Activated naive CD4-positive, alpha-beta T cell treated with Interleukin-2 at 50 U/mL for 16 hours (primary cell): ENCODE results near the gene CTNNA2.

ENCODE experiments used
- DNase-seq: peaks from one replicate; pipeline ENCODE4 v3.0.0-alpha.2; 2020

Gene CTNNA2

DNA sequence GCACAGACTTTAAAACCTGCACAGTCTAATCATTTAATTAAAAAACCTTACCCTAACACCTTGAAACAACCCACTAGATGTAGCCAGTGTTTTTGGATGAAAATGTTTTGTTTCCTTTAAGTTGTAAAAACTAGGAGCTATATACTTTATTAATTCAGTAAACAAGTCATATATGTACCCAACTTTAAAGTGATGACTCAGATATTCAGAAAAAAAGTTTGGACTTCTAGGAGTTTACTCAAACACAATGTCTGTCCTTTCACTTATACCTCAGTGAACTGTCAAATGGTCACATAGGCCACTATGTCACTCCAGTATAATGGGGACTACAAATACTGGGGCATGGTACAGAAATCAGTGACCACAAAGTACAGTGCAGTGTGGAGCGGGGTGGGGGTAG, 431.4 kb downstream of the CTNNA2 start:
- no peak for DNase-seq

DNA sequence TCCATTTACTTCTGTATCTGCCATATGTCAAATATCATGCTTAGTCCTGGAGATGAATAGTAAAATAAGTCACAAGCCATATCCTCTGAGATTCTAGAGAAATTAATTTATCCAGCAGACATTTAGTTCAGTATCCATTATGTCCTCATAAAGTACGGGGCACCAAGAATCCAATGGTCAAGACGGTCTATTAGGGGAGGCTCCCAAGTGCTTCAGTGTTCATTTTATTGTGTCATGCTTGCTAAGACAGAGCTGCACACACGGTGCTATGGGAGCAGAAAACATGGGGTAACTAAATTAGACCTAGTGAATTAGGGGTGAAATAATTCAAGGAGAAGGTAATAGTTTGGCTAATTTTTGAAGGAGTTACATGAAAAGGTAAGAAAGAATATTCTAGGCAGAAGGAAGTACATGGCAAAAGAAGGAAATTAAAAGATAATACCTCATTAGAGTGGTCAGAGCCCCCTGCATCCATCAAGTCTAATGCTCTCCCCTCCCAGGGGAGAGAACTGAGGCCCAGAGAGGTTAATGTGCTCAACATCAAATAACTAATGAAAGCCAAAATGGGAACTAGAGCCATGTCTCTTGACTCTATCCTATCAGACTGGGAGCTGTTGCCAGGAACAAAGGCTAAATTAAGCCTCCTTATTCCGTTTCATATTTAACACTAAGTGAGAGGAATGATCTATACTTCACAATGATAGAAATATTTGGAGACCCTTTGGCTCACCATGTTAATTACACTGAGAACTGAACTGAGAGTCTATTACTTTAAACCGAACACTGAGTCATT, 433.0 kb downstream of the CTNNA2 start:
- DNase-seq: no peak

DNA sequence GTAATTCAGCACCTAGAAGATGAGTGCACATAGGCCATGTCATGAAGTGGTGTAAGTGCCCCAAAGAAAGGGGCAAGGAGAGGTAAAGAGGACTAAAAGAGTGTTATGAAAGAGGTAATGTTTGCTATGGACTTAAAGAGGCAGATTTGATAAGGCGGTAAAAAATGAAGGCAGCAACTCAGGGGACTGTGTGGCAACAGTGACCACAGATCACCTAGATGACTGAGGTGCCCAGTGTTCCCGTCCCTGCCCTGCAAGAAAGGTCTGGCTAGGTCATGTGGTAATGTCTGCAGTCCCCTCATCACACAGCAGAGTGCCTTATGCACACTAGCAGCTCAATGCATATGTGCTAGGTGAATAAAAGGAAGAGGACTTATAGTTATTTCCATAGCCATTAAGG, 434.9 kb downstream of the CTNNA2 start:
- DNase-seq: no peak

DNA sequence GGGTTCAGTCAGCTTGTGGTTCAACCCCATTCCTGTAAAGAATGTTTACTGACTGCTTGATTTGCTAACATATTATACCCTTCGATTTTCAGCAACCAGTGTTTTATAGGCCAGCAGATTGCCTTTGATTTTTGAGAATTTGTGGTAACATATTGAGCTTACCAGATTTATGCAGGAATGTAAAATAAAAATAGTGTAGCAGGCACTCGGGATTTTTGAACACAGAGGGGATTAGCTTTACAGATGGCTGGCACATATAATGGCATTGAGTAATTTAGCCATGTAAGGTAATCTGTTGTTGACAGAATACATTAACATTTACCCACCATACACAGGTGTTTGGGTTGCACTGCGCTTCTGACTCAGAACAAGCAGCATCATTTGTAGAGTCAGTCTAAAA, 437.7 kb downstream of the CTNNA2 start:
- DNase-seq: no peak

DNA sequence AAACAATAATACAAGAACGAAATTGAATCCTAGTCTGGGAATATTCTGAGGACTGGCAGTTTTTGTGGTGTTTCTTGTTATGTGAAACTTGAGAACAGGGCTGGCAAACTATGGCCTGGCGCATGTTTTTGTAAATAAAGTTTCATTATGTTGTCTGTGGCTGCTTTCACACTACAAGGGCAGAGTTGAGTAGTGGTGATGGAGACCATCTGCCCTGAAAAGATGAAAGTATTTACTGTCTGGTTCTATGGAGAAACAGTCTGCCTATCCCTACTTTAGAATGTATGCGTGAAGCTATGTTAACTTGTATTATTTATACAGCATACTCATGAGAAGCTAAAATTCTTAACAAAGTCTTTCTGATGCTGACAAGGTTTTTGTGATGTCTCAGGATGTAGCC, 439.8 kb downstream of the CTNNA2 start:
- DNase-seq: no peak

DNA sequence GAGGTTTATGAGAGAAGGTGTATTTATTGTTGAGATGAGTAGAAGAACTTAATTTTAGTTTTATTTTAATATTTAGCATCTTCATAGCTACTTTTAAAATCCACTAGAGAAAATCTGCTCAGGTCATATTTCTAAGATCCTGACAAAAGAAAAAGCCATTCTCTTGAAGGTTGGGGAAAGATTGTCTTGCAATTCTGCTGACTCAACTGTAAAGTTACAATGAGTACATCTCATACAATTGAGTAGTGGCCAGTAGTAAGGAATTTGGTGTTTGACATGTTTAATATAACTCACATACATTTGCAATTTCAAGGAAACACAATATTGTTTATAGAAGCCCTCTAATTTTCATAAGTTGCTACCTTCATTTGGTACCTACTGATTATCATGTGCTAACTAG, 447.2 kb downstream of the CTNNA2 start:
- no peak for DNase-seq

DNA sequence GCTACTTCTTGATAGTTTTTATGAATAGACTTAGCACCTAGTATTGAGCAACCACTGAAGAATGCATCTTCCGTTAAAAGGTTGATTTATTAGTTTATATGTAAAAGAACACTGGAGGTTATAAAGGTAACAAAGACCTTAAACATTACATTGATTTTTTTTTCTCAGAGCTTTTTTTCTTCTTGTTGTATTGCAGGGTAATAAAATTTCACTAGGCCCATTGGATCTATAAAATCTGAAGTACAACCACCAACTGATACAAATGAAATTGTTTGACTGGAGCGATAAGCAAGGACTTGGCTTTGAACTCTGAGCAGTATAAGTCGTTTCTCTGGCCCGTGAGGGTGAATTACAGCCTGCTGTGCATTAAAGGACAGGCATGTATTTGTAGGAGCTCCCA, 447.7 kb downstream of the CTNNA2 start:
- no peak for DNase-seq

DNA sequence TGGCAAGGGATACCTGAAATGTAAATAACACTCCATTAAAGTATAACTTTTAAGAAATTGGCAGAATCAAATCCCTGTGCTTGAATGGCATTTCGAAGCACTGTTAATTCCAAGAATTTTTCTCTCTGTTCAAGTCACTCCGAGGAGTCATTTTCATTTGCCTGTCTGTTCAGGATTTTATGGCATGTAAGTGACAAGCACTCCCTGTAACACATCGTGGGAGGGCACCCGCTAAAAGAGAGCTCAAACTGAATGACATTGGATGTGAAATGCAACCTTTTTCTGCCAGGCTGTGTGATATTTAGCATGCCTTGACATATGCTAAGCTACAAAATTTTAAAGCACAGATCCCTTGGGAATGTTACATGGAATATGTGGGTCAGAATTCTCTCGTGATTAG, 452.1 kb downstream of the CTNNA2 start:
- DNase-seq: no peak

DNA sequence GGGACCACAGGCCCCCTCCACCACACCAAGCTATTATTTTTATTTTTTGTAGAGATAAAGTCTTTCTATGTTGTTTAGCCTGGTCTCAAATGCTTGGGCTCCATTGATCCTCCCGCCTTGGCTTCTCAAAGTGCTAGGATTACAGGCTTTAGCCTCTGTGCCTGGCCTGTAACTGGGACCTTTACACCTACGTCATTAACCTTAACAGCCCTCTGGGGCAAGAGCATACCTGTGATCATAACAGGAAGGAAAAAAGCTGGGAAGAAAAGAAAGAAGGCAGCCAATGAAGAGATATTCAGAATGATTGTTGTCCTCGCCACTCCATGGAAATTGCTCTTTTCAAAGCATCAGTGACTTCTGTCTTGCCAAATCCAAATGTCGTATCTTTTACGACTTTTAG, 453.5 kb downstream of the CTNNA2 start:
- no peak for DNase-seq

DNA sequence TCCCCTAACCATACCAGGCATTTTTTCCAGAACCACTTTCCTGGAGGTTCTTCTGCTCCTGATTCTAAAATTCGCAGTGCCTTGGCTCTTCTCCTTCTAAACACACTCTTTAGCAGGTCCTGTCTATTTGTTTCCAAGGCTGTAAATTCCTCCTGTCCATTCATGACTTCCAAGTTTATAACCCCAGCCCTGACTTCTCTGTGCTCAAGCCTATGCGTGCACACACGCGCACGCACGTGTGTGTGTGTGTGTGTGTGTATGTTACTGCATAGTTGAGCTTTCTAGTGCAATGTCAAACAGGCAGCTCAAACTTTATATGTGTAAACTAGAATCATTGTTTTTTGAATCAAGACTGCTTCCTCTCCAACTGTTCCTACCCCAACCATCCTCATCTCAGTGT, 454.0 kb downstream of the CTNNA2 start:
- no peak for DNase-seq

DNA sequence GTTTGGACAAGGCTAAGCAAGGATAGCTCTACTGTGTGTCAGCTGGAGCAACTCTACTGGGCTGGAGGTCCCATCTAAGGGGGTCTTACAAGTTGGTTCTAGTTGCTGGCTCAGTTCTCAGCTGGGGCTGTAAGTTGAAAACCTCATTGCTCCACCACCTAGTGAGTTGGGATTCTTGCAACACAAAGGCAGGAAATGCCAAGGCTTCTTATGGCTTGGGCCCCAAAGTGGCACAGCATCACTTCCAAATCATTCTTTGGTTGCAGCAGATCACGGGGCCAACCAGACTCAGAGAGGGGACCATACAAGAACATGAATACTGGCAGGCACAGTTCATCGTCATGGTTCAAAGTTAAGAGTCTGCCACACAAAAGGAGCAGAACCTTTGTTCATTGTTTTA, 459.0 kb downstream of the CTNNA2 start:
- DNase-seq: no peak

DNA sequence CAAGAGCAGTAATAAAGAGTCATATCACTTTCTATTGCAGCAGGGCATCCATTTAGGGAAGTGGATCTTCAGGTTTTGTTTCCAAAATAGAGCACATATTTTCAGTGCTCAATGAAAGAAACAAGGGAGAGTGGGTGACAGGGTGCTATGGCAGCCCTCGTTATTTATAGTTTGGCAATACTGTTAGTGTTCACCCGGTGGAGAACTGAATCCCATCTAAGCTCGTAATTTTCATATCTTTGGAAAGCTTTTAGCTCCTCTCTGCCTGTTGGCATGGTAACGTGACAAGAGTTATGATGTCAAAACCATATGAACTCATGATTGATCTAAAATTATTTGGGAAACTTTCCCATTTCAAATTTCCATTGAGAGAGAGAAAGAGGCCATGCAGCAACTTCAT, 459.8 kb downstream of the CTNNA2 start:
- no peak for DNase-seq

DNA sequence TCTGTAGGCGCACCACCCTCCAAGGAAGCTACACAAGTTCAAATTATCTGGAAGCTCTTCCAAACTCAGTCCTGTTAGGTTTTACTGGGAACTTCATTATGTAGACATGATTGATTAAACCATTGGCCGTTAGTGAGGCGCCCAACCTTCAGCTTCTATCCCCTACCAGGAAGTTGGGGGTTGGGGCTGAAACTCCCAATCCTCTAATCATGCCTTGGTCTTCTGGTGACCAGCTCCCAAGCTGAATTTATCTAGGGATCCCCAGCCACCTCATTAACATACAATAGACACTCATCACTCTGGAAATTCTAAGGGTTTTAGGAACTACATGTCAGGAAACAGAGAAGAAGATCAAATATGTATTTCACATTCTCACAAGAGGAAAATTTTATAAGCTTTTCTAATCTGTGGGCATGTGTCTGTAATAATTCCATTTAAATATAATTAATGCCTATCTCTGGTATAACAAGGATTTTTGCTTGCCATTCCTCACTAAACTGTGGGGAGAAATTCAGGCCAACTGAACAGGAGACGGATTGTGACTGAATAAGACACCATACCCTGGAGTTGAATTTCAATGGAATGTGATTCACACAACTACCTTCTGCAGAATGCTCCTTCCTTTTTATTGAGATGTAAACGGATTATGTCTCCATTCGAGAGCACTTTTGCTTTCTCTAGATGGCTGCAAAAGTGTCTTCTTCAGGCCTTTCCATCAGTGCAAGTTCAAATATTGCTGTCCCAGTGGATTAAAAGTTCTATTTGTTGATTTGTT, 463.1 kb downstream of the CTNNA2 start:
- DNase-seq: no peak

DNA sequence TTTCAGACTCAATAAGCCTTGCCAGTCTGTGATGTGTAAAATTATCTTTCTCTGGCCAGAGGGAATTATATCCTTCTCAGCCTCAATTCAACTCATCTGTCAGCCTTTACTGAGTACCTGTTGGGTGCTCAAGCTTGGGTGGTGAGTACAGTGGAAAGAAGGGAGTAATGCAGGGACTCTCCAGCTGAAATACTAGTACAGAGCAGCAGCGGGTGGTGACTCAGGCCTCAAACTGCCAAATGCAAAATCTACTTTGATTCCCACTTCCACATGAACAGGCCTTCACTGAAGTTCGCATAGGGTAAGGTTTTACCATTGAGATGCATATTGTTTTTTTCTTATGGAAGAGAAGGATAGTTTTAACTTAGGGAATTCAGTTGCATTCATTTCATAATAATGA, 464.9 kb downstream of the CTNNA2 start:
- DNase-seq: no peak

DNA sequence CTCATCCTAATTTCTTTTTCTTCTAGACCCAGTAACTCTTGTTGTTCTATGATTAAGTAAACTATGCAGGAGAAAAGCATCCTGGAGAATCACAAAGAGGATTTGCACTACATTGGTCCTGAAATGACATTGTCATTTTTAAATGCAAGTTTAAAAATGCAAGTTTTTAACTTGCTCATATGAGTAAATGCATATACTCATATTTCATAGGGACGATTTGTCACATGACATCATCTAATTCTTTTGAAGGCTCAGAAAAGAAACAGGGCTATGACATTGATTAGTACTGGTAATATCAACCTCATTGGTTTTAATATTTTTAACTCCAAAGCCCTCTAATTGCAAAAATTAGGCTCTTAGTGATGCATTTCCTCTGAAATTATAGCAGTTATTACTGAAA, 467.3 kb downstream of the CTNNA2 start:
- no peak for DNase-seq

DNA sequence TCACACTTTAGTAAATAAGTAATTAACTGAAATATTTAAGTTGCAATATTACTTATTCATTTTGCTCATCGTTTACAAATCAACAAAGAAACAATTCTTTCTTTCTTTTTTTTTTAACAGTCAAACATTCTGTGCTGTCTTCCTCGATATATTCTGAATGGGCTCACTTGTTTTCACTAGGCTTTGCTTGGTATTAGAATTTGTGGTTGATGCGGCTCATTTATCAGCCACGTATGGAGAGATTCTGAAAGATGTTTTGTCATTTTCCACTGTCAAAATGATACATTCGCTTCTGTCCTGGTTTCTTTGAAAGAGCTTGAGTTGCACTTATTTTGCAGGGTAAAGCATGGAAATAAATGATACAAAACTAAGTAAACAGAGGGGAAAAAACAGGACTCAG, 468.0 kb downstream of the CTNNA2 start:
- no peak for DNase-seq

DNA sequence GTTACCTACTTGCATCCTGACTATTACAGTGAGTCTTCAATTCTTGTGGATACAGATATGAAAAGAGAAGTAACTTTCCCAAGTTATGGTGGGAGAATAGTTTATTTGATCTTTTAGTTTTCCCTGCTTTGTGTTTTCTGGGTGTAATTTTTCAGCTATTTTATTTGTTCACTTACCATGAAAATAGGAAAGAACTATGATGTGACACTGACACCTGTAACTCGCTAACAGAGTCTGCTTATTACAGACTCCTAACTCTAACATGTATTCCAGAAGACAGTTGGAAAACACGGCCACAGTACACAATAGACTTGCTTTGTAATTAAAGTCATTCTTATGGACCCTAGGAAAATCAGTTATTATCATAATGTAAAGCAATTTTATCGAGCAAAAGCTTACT, 468.5 kb downstream of the CTNNA2 start:
- no peak for DNase-seq

DNA sequence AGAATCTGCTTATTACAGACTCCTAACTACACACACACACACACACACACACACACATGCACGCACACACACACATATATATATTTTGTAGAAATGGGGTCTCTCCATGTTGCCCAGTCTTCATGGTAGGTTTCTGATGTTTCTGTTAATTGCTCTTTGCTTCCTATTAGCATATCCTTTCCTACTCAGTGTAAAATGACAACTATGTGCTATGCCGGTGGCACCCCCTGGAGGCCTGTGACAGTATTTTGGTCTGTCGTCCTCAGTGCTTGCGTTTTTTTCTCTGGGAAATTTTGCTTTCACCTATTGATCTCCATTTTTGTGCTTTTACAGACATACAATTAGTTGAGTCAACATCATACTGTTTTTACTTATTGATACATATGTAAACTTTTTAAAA, 469.6 kb downstream of the CTNNA2 start:
- no peak for DNase-seq

DNA sequence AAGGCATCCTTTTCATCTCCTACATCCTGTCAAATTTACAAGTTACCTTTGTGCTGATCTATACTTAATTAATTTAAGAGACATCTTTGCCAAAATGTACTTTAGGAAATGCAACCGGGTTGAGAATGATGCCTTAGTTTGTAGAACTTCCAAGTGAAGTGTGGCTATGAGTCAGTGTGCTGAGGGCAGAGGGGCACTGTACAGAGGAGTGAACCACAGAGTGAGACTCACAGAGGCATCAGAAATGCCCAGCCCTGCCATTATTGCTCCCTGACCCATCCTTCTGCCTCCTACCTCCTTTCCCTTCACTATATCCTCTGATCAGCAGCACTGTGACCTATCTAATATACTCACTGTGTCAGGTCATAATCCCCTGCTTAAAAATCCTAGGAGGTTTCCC, 471.6 kb downstream of the CTNNA2 start:
- no peak for DNase-seq

DNA sequence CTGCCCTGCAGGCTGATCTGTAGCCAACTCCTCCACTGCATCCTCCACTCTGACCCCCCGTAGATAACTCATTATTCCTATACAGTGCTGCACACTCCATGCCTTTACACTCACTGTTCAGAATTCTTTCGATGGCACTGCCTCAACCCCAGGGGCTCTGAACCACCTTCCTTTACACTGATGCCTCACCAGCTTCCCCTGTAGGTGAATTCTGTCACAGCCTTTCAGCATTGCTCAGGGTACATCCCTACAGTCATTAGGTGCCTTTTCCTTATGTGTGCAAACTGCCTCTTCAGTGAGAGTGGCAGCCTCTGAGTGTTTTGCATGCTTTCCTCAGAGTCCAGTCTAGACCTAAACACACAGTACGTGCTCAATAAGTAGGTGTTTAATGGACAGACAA, 472.3 kb downstream of the CTNNA2 start:
- no peak for DNase-seq

DNA sequence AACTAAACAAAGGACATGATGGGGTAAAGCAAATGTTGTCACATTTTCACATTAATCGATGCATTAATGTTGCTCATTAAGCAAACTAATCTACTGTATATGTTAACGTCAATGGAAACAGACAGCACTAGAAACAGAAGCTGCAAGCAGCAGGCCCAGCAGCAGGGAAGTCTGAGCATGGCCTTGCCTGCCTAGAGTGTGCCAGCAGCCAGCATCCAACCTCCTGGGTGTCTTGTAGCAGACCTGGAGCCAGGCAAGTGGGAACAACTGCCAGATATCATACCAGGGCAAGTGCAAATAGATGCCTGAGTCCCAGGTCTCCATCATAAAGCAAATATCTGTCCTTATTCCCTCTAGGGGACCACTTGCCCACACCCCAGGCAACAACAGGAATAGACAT, 472.7 kb downstream of the CTNNA2 start:
- no peak for DNase-seq

DNA sequence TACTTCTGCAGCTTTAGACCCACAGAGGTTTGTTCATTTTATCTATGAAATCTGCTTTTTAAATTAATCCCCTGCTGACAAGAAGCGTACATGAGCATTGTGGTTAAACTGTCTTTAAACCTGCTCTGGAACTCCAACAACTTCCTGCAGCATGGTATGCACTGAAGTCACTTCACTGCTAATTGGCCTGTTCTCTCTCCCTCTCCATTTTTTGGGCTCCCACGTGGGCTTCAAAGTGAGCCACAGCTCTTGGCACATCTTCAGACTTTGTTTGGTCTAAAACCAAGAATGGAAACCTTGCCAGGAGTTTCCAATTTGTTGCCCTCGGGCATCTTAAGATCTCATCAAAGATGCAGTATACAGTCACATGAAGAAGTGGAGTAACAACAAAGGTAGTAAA, 480.3 kb downstream of the CTNNA2 start:
- DNase-seq: no peak

DNA sequence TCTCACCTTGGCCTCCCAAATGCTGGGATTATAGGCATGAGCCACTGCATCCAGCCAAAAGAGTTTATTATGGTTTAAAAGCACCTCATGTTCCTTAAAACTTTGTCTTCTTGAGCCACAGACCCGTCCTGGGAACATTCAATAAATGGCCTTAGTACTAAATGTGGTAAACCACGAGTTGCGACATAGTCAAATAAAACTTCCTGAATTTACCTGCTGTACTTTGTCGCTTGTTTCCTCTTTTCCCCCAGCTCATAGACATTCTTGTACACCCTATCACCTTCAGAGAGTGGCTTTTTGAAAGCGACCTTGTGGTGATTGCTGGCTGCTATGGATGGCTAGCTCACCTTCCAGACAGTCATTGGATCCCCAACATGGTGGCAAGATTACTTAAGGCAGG, 481.3 kb downstream of the CTNNA2 start:
- DNase-seq: no peak

DNA sequence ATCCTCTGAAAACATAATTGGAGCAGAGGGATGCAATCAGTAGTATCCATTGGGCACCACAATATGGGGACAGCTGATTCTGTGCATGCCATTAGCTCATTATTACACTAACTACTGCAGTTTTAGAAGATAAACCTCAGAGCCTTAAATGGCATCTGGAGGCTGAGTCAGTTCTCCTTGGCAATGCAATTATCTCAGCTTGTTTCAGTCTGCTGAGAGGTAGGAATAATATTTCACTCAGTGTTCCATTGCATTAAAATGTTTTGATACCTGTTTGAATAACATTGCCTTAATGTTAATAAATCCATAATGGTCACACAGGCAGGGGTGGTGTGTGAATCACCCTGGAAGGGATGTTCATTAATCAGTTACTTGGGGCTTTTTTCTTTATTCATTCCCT, 482.1 kb downstream of the CTNNA2 start:
- DNase-seq: no peak

DNA sequence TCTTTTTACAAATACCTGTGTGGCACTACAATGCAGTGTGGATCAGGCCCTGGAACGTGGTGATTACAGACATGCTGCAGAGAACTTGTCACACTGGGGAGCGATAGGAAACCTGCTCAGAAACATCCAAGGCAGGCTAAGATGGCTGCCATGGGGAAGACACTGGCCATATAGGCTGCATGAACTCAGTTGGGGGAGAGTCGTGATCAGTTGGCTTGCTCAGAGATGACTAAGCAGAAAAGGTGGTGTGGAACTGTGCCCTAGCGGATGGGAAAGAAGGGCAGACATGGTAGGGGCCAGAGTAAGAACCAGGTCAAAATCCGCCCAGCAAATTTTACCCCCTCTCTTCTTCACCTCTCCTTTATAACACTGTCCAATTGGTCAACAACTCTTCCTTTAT, 483.9 kb downstream of the CTNNA2 start:
- DNase-seq: no peak
